Measurements from ENCODE around the gene SLC44A4. TPM values are rescaled to one million over a fixed set of nuclear protein-coding genes. Genes with fewer than 3 reads are reported as not detected.

SLC44A4 gene
- total RNA-seq, 1 donor from 2014 or later, result 0.23 TPM

DNA sequence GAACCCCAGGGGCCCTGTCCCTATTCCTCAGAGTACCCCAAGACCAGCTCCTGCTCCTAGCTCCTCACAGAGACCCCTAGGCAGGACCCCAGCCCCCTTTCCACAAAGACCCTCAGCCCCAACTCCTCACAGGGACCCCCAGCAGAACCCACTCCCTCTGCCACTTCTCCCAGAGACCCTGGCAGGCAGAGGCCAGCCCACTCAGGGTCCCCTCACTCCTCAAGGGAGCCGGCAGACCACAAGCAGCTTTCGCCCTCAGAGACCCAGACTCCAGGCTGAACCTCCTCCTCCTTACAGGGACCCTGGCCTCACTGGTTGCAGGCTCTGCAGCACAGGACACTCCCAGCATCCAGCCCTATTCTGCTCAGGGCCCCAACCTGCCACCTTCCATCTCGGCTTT is 575 bp downstream of the SLC44A4 start:
- DNase-seq (ENCODE audit: low read depth) (no peak), FAIRE-seq (no peak)
- no peaks in the 10 kb centered on the region for H3K79me2 ChIP-seq (ENCODE audit: insufficient read depth, low read length)
- H3K9ac ChIP-seq (ENCODE audit: low read length), result no peak overlapping the region
- Mint-ChIP-seq H3K27me3 (ENCODE audit: low read depth, unreplicated experiment) (peaks cover 4% of the 10 kb centered on the region), H3K9me3 (ENCODE audit: unreplicated experiment) (no peaks in the 10 kb centered on the region), H3K4me1 (ENCODE audit: low read depth, unreplicated experiment) (peaks cover 10% of the 10 kb centered on the region), H3K27ac (ENCODE audit: unreplicated experiment) (no peak overlapping the region), H3K36me3 (ENCODE audit: low read depth, unreplicated experiment) (peaks cover 15% of the 10 kb centered on the region), H3K4me3 (ENCODE audit: unreplicated experiment) (no peak overlapping the region)
- peaks cover 7% of the 10 kb centered on the region for H4K20me1 ChIP-seq (ENCODE audit: insufficient read depth, low read length)
- H3K9me3 ChIP-seq (ENCODE audit: insufficient read depth, low read depth, low read length), result no peaks in the 10 kb centered on the region
- no peak overlapping the region for H3K4me2 ChIP-seq (ENCODE audit: low read length)
- no peak overlapping the region for H3K4me3 ChIP-seq (ENCODE audit: insufficient read depth, low read depth, low read length)
- H2AFZ ChIP-seq (ENCODE audit: low read depth, low read length), result no peak overlapping the region
- H3K4me1 ChIP-seq (ENCODE audit: insufficient read depth, low read length), result peaks cover 4% of the 10 kb centered on the region
- no peak for TF ChIP-seq EZH2 (IDR thresholded peaks at IDR 0.05; ENCODE audit: insufficient read depth, low read length)
- TF ChIP-seq, protein P1, sequence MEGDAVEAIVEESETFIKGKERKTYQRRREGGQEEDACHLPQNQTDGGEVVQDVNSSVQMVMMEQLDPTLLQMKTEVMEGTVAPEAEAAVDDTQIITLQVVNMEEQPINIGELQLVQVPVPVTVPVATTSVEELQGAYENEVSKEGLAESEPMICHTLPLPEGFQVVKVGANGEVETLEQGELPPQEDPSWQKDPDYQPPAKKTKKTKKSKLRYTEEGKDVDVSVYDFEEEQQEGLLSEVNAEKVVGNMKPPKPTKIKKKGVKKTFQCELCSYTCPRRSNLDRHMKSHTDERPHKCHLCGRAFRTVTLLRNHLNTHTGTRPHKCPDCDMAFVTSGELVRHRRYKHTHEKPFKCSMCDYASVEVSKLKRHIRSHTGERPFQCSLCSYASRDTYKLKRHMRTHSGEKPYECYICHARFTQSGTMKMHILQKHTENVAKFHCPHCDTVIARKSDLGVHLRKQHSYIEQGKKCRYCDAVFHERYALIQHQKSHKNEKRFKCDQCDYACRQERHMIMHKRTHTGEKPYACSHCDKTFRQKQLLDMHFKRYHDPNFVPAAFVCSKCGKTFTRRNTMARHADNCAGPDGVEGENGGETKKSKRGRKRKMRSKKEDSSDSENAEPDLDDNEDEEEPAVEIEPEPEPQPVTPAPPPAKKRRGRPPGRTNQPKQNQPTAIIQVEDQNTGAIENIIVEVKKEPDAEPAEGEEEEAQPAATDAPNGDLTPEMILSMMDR (IDR thresholded peaks at IDR 0.05; ENCODE audit: insufficient read depth, low read depth, low read length), result no peak
- no peaks in the 10 kb centered on the region for H3K27me3 ChIP-seq (ENCODE audit: insufficient read depth, low read length)
- peaks cover 18% of the 10 kb centered on the region for H3K36me3 ChIP-seq (ENCODE audit: insufficient read depth, low read length)
- no peak overlapping the region for H3K27ac ChIP-seq (ENCODE audit: low read depth, low read length)

DNA sequence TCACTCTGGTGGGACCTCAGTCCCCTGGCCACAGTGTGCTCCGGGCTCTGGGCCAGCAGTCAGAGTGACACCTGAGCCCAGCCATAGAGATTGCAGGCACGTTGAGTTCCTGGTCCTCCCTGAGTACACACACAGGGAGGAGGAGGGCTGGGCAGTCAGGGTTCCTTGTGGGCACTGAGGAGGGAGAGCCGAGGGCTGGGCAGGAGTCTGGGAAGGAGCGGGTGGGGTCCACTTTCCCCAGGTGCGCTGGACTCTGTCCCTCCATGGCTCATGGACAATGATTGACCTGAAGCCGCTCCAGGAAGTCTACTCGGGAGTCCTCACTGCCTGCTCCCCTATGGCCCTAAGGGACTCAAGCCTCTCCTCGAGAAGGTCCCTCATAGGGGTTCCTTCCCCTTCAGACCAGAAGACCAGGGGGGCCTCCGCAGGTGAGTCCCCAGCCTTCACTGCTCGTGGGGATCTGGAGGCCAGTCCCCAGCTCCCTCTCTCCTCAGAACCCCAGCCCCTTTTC is 1.1 kb downstream of the SLC44A4 start:
- Histone ChIP-seq H3K9me3 (ENCODE audit: insufficient read depth, low read depth, low read length) (no peaks in the 10 kb centered on the region), H4K20me1 (ENCODE audit: insufficient read depth, low read length) (peaks cover 7% of the 10 kb centered on the region), H3K9ac (ENCODE audit: low read length) (no peak overlapping the region), H3K4me2 (ENCODE audit: low read length) (no peak overlapping the region), H3K36me3 (ENCODE audit: insufficient read depth, low read length) (peaks cover 17% of the 10 kb centered on the region), H3K27ac (ENCODE audit: low read depth, low read length) (no peak overlapping the region), H3K79me2 (ENCODE audit: insufficient read depth, low read length) (no peaks in the 10 kb centered on the region), H3K4me3 (ENCODE audit: insufficient read depth, low read depth, low read length) (no peak overlapping the region), H3K4me1 (ENCODE audit: insufficient read depth, low read length) (peaks cover 2% of the 10 kb centered on the region), H2AFZ (ENCODE audit: low read depth, low read length) (no peak overlapping the region), H3K27me3 (ENCODE audit: insufficient read depth, low read length) (no peaks in the 10 kb centered on the region)
- no peak for TF ChIP-seq EZH2 (IDR thresholded peaks at IDR 0.05; ENCODE audit: insufficient read depth, low read length)
- TF ChIP-seq, protein P1 (IDR thresholded peaks at IDR 0.05; ENCODE audit: insufficient read depth, low read depth, low read length), result no peak
- DNase-seq (ENCODE audit: low read depth) (no peak), FAIRE-seq (no peak)
- Mint-ChIP-seq H3K27me3 (ENCODE audit: low read depth, unreplicated experiment) (peaks cover 4% of the 10 kb centered on the region), H3K4me1 (ENCODE audit: low read depth, unreplicated experiment) (peaks cover 10% of the 10 kb centered on the region), H3K4me3 (ENCODE audit: unreplicated experiment) (no peak overlapping the region), H3K27ac (ENCODE audit: unreplicated experiment) (no peak overlapping the region), H3K9me3 (ENCODE audit: unreplicated experiment) (no peaks in the 10 kb centered on the region), H3K36me3 (ENCODE audit: low read depth, unreplicated experiment) (peaks cover 15% of the 10 kb centered on the region)

DNA sequence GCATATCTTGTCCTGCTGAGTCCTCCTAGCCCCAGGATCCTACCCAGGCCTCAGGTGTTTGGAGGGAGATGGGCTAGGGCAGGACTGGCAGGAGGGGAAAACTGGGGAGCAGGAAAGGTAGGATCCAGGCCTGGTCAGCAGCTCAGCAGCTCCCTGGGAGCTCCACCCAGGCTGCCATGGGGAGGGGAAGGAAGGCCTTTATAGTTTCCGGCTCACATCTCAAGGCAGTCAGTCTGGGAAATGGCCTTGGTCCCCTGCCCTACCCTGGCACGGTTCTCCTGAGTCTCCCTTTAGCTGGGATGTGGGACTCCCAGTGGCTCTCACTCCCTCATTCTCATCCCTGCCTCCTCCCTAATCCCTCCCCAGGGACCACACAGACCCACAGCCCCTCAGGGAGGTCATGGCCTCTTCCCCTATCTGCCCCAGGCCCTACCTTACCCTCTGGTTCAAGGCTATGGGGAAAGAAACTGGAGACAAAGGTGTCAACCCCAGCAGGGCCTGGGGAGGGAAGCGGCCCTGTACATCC is 1.6 kb downstream of the SLC44A4 start:
- no peak overlapping the region for H2AFZ ChIP-seq (ENCODE audit: low read depth, low read length)
- no peak overlapping the region for H3K4me3 Mint-ChIP-seq (ENCODE audit: unreplicated experiment)

More for the DNA sequence above, 1.6 kb downstream of the SLC44A4 start:
- no peak for FAIRE-seq
- peaks cover 4% of the 10 kb centered on the region for H3K27me3 Mint-ChIP-seq (ENCODE audit: low read depth, unreplicated experiment)
- Histone ChIP-seq H4K20me1 (ENCODE audit: insufficient read depth, low read length) (peaks cover 7% of the 10 kb centered on the region), H3K27ac (ENCODE audit: low read depth, low read length) (no peak overlapping the region), H3K79me2 (ENCODE audit: insufficient read depth, low read length) (no peaks in the 10 kb centered on the region), H3K27me3 (ENCODE audit: insufficient read depth, low read length) (no peaks in the 10 kb centered on the region), H3K9me3 (ENCODE audit: insufficient read depth, low read depth, low read length) (no peaks in the 10 kb centered on the region), H3K9ac (ENCODE audit: low read length) (no peak overlapping the region), H3K4me3 (ENCODE audit: insufficient read depth, low read depth, low read length) (no peak overlapping the region), H3K36me3 (ENCODE audit: insufficient read depth, low read length) (peaks cover 17% of the 10 kb centered on the region), H3K4me1 (ENCODE audit: insufficient read depth, low read length) (no peaks in the 10 kb centered on the region), H3K4me2 (ENCODE audit: low read length) (no peak overlapping the region)
- no peaks in the 10 kb centered on the region for H3K9me3 Mint-ChIP-seq (ENCODE audit: unreplicated experiment)
- H3K4me1 Mint-ChIP-seq (ENCODE audit: low read depth, unreplicated experiment), result peaks cover 7% of the 10 kb centered on the region
- peaks cover 11% of the 10 kb centered on the region for H3K36me3 Mint-ChIP-seq (ENCODE audit: low read depth, unreplicated experiment)
- H3K27ac Mint-ChIP-seq (ENCODE audit: unreplicated experiment), result no peak overlapping the region
- DNase-seq (ENCODE audit: low read depth), result no peak
- TF ChIP-seq, protein P1 (IDR thresholded peaks at IDR 0.05; ENCODE audit: insufficient read depth, low read depth, low read length), result no peak
- TF ChIP-seq EZH2 (IDR thresholded peaks at IDR 0.05; ENCODE audit: insufficient read depth, low read length), result no peak

Data from astrocyte (in vitro differentiated cells and primary cell).